ENCODE measurements around the gene GOLPH3L.
"Not testable (repeated sequence)": the region's sequence is repeated elsewhere in the genome, so short reads cannot be mapped to it uniquely, and the experiment has no call there.

Gene GOLPH3L

DNA sequence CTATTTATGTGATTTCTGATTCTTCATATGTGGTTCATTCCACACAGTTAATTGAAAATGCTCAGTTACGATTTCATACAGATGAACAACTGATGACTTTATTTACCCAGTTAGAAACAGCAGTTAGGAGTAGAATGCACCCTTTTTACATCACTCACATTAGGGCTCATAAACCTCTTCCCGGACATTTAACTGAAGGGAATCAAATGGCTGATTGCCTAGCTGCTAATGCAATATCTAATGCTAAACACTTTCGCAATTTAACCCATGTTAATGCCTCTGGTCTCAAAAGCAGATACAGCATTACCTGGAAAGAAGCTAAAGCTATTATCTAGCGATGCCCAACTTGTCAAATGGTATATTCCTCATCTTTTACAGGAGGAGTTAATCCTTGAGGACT, 39.9 kb downstream of the GOLPH3L start:
- DNase-seq = not testable (repeated sequence)

GRCh38 chr1:150654635-150655034, 42.3 kb downstream of the GOLPH3L start:
- DNase-seq = not testable (repeated sequence)

- no peak for DNase-seq
These were observed 46.8 kb downstream of the GOLPH3L start for GRCh38 chr1:150650193-150650592.

GRCh38 chr1:150649441-150650075, 47.4 kb downstream of the GOLPH3L start:
- DNase-seq = no peak

GRCh38 chr1:150642296-150642695, 54.7 kb downstream of the GOLPH3L start:
- DNase-seq = no peak

DNA sequence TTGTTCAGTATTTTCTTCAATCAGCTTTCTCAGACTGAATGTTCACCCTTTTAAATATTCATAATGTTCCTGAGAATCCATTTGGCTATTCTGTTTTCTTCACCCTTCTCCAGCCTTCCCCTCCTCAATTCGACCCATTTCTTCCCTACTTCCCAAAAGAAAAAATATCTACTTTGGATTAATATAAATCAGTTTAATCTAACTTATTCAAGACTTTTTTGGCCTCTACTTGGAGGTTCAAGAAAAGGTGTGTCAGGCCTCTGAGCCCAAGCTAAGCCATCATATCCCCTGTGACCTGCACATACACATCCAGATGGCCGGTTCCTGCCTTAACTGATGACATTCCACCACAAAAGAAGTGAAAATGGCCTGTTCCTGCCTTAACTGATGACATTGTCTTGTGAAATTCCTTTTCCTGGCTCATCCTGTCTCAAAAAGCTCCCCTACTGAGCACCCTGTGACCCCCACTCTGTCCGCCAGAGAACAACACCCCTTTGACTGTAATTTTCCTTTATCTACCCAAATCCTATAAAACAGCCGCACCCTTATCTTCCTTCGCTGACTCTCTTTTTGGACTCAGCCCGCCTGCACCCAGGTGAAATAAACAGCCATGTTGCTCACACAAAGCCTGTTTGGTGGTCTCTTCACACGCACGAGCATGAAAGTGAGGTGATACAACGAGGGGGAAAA, 55.7 kb downstream of the GOLPH3L start:
- DNase-seq = not testable (repeated sequence)

GRCh38 chr1:150638430-150638829, 58.5 kb downstream of the GOLPH3L start:
- not testable (repeated sequence) for DNase-seq

DNA sequence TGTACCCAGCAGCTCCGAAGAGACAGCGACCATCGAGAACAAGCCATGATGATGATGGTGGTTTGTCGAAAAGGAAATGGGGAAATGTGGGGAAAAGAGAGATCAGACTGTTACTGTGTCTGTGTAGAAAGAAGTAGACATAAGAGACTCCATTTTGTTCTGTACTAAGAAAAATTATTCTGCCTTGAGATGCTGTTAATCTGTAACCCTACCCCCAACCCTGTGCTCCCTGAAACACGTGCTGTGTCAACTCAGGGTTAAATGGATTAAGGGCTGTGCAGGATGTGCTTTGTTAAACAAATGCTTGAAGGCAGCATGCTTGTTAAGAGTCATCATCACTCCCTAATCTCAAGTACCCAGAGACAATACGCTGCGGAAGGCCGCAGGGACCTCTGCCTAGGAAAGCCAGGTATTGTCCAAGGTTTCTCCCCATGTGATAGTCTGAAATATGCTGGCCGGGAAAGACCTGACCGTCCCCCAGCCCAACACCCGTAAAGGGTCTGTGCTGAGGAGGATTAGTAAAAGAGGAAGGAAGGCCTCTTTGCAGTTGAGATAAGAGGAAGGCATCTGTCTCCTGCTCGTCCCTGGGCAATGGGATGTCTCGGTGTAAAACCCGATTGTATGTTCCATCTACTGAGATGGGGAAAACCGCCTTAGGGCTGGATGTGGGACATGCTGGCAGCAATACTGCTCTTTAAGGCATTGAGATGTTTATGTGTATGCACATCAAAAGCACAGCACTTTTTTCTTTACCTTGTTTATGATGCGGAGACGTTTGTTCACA, 61.9 kb downstream of the GOLPH3L start:
- DNase-seq = not testable (repeated sequence)

DNA sequence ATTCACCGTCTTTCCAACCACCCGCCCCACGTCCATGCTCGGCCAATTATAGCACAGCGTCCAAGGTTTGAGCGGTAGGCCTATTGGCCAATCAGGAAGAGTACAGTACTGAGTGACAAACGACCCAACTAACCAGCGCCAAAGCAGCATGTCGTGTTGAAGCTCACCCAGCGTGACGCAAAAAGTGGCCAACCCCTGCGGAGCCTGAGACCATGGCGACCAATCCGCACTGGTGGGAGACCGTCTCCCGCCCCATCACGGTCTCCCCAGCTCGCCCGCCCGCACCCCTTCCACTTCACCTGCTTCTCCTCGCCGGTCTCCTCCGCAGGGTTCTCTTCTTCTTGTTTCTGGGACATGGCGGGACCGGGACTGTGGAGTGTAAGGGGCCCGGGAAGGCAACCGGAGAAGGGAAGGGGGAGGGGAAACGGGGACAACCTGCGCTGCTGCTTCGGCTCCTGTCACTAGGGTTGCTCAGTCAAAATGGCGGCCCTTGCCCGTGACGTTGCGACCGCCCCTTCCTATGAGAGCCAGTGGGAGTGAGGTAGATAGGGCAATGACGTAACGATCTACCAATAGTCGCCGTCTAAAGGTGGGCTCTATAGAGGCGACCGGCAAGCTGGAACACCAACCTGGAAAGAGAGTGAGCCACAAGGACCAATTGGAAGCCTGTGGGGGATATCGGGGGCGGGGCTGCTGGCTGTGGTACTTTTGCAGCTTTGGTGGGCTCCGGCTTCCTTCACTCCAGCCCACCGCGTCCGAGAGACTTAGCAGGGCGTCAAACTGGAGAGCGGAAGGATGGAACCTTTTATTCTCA, 67.6 kb downstream of the GOLPH3L start, which contains the start of gene ENSA:
Gene ENSA (minus strand): TSS at position 498 of the 814 bp plus-strand sequence. CDS start 142 bp downstream, at position 356.
- peak; percentile 100 for DNase-seq

GRCh38 chr1:150628766-150629114, 68.2 kb downstream of the GOLPH3L start:
- DNase-seq = no peak

DNA sequence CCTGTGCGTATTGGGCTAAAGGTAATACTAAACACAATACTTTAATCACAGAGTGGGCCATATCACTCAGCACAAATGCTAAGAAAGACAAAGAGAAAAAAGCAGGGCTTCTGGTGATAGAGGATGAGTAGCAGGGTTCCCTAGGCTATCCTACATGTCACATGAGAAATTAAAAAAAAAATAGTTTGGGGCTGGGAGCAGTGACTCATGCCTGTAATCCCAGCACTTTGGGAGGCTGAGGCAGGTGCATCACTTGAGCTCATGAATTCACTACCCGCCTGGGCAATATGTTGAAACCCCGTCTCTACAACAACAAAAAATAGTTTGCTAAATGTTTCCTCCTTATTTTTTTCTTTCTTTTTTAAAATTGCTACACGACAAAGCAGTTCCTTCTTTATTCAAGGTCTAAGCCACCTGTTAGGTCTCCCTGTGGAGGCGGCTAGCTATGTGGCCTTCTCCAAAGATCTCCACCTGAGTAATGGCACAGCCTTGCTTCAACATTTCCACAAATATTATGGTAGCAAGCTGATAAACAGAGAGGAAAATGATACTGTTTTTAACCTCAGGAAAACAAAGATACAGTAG, 69.0 kb downstream of the GOLPH3L start:
- DNase-seq = no peak

GRCh38 chr1:150626150-150626549, 70.8 kb downstream of the GOLPH3L start:
- DNase-seq = no peak

GRCh38 chr1:150624546-150624945, 72.4 kb downstream of the GOLPH3L start:
- DNase-seq = not testable (repeated sequence)

DNA sequence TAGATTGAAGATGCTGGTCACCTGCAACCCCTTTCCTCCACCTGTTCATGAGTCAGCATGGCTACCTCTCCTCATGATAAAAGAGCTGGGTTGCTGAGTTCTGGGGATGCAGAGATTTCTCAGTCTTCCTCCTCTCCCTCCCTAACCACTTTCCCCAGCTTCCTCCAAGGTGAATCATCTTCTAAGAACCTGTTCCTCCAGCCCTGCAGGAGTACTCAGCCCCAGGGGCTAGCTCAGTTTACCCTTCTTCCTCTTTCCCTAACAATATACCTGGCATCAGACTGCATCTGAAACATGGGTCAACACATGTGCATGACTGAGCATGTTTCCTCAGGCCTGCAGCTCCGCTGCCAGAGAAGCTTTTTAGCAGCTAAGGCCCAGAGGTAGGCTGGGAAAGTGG, 72.8 kb downstream of the GOLPH3L start:
- not testable (repeated sequence) for DNase-seq

DNA sequence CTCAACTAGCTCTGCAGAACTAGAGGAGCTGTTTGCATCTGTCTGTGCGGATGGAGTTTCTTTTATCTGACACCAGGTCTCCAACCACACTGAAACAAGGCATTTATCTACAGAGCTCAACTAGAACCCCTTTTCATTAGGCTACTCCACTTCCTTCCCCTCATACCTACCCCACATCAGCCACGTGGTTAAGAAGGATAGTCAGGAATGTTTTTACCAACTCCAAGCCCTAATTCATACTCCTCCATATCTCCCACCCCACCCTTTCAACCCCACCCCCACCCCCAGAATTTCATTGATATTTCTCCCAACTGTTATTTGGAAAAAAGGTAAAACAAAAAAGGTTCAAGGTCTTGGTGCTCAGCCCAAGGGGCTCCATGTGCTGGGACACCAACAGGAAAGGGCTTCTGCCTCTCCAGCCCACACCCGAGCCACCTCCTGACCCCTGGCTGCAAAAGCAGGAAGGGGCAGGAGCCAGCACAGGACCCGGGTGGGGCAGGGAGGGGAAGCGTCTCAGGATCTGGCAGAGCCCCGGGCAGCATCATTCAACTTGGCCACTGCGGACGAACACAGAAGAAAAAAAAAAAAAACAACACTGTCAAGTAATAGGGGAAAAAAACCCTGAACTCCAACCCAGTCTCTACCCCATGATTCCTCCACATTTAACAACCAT, 74.5 kb downstream of the GOLPH3L start:
- DNase-seq = no peak

DNA sequence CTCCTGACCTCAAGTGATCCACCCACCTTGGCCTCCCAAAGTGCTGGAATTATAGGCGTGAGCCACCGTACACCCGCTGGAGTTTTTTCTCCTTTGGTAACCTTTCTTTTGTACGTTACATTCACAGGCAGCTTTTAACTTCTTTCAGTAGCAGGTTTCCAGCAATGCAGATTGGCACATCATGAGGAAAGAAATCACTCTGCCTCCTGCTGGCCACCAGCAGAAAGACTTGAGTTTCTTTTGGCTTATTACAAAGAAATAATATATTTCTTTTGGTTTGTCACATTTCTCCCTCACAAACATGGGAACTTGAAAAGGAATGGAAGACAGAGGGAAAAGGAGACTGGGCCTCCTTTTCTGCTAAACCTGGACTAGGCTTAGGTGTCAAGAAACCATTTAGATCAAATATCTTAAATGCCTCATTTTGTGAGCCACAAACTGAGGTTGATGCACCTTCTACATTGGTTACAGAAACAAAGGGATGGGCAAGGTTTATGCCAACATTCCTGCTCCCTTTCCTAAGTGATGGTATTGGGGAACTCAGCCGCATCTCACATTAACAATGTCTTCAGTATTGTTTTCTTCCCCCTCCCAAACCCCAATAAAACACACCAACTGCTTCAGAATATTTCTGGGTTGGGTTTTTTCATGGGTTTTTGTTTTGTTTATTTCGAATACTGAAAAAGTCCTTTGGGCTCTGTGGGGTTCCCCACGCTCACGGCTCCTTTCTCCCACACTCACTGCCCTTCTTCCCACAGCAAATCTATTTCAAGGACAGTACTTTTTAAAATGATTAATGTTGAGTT, 75.3 kb downstream of the GOLPH3L start:
- DNase-seq = peak; percentile 71

GRCh38 chr1:150620919-150621318, 76.0 kb downstream of the GOLPH3L start:
- no peak for DNase-seq

GRCh38 chr1:150619576-150620509, 77.1 kb downstream of the GOLPH3L start:
- peak; percentile 83 for DNase-seq

- no peak for DNase-seq
These were observed 81.4 kb downstream of the GOLPH3L start for GRCh38 chr1:150615346-150616201.

All from RPMI8226 (cell line).